GM18907 (cell line): ENCODE results near the gene PWWP2B.

Experiments used
- ATAC-seq: cut with Tn5 transposase; IDR thresholded peaks from one replicate; pipeline ENCODE4 v1.9.1; 2021; ENCODE audit warnings: mild to moderate bottlenecking, moderate library complexity; ENCODE audit not compliant: unreplicated experiment

PWWP2B gene

GRCh38 chr10:132466520-132467463 lies 69.8 kb downstream of the PWWP2B start:
- ATAC-seq = no peak
